IMR-90 (cell line): ENCODE results near the gene ANKRD18B.

Experiments used
- FOS ChIP-seq: fragments of 150-350 bp; IDR thresholded peaks from 2 replicates; pipeline ENCODE4 v1.6.1; 2016; ENCODE audit warnings: low read depth, low read length
- POLR2A ChIP-seq: IDR thresholded peaks from 2 replicates; pipeline ENCODE4 v1.6.1; 2012; ENCODE audit warnings: mild to moderate bottlenecking, low read depth, low read length
- RFX5 ChIP-seq: IDR thresholded peaks from 2 replicates; pipeline ENCODE4 v1.8.0; 2012; ENCODE audit warnings: low read depth, mild to moderate bottlenecking, low read length, moderate library complexity
- TF ChIP-seq, protein P1 (sequence below): conservative IDR thresholded peaks from 2 replicates; pipeline ENCODE4 v1.5.1; 2012; ENCODE audit warnings: mild to moderate bottlenecking, low read depth, low read length, improper control_type of control experiment

DNA sequence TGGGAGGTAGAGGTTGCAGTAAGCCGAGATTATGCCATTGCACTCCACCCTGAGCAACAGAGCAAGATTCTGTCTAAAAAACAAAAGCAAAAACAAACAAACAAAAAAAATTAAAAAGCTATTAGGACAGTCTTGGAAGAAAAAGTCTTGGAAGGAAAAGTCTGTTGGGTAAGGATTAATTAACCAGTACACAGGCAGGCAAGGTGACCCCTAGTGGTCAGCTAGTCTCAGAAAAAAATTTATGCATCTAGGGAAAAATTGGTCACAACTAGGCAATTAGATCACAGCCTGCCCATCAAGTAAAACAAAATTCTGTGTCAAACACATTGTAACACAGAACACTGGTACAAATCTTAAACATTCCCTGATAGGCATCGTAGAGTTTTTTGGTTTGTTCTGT, 6.7 kb upstream of the ANKRD18B start:
- TF ChIP-seq FOS (no peak), RFX5 (no peak), POLR2A (no peak)
- TF ChIP-seq, protein P1, sequence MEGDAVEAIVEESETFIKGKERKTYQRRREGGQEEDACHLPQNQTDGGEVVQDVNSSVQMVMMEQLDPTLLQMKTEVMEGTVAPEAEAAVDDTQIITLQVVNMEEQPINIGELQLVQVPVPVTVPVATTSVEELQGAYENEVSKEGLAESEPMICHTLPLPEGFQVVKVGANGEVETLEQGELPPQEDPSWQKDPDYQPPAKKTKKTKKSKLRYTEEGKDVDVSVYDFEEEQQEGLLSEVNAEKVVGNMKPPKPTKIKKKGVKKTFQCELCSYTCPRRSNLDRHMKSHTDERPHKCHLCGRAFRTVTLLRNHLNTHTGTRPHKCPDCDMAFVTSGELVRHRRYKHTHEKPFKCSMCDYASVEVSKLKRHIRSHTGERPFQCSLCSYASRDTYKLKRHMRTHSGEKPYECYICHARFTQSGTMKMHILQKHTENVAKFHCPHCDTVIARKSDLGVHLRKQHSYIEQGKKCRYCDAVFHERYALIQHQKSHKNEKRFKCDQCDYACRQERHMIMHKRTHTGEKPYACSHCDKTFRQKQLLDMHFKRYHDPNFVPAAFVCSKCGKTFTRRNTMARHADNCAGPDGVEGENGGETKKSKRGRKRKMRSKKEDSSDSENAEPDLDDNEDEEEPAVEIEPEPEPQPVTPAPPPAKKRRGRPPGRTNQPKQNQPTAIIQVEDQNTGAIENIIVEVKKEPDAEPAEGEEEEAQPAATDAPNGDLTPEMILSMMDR = peak; percentile 67
